ENCODE measurements around the gene ADAM12.

The ADAM12 gene

DNA sequence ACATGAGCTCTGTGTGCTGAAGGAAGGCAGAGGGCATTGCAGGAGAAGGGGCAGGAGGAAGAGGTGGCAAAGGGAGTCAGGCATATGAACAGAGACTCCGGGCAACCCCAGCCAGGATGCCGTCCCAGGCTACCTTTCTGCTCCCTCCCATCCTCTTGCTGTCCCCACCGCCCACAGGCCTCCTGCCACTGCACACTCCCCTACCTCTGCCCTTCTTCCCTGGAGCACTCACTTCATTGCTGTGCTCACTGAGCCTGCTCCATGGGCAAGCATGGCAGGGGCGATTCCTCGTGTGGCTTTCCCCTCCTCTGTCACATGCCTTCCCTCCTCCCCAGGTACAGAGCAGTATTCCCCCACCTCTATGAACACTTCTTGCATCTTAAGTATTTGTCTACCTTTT lies 398.5 kb downstream of the ADAM12 start:
- Histone ChIP-seq H4K12ac (ENCODE audit: low read depth, low read length) (no peak overlapping the region), H3K4me1 (ENCODE audit: control insufficient read depth in 1 of 2, insufficient read depth in 2 of 2, low read length in 2 of 2) (no peaks in the 10 kb centered on the region), H3K23ac (ENCODE audit: low read length) (no peak overlapping the region), H3K36me3 (ENCODE audit: control insufficient read depth in 1 of 2, insufficient read depth in 2 of 2, low read length in 2 of 2) (peaks cover 9 to 12% of the 10 kb centered on the region in 2 experiments), H3K27me3 (ENCODE audit: insufficient read depth, low read length) (no peaks in the 10 kb centered on the region), H2AK5ac (ENCODE audit: low read length) (no peak overlapping the region), H3K14ac (ENCODE audit: low read length) (no peak overlapping the region), H2BK120ac (ENCODE audit: insufficient read depth, low read length, poor library complexity) (no peak overlapping the region), H2BK12ac (ENCODE audit: low read length) (no peak overlapping the region), H4K8ac (ENCODE audit: low read depth, low read length) (no peak overlapping the region), H3K9ac (ENCODE audit: low read length) (no peak overlapping the region), H2AFZ (ENCODE audit: insufficient read depth, low read length, poor library complexity) (no peak overlapping the region), H3K4ac (ENCODE audit: low read depth, low read length) (no peak overlapping the region), H4K91ac (ENCODE audit: low read depth, low read length) (no peak overlapping the region), H3K27ac (ENCODE audit: low read depth, low read length) (no peak overlapping the region), H2BK5ac (ENCODE audit: low read depth, low read length, poor library complexity) (no peak overlapping the region), H3K9me3 (ENCODE audit: insufficient read depth, low read depth, low read length) (peaks cover 8% of the 10 kb centered on the region), H3K18ac (ENCODE audit: low read length) (no peak overlapping the region), H3K79me1 (ENCODE audit: low read length) (no peaks in the 10 kb centered on the region), H3K79me2 (ENCODE audit: control insufficient read depth, insufficient read depth, low read length, poor library complexity) (no peaks in the 10 kb centered on the region), H3K4me3 (ENCODE audit: low read depth, low read length) (no peak overlapping the region), H3K4me2 (ENCODE audit: low read length) (no peak overlapping the region)
- DNase-seq, result no peak
- no CpG with 5 or more reads among the region's 5 CpGs for WGBS (ENCODE audit: extremely low coverage, insufficient coverage, insufficient read length)

DNA sequence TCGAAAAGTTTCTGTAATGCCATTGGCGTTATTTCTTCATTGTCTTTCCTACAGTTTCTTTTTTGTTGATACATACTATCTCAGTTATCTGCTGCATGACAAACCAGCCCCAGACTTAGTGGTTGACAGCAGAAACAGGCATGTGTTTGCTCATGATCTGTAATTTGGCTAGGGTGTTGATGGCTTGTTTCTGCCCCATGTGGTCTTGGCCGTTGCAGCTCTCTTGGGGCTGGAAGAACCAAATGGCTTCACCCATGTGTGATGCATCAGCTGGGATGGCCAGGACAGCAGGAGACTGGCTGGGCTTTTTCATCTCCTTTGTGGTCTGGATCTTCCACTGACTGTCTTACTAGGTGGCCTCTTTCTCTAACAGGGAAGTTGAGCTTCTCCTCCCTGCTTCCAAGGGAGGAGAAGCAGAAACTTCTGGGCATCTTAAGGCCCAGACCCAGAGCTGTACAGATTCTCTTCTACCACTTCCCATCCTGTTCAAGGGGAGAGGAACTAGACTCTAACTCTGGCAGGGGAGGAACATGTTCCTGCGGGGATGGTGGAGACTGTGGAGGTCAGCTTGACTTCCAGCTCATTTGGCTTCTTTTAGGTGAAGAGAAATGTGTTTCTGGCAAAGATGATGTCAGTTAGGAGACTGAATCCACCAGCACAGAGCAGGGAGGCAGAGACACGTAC lies 402.6 kb downstream of the ADAM12 start:
- Histone ChIP-seq H3K4me2 (ENCODE audit: low read length) (no peak overlapping the region), H2AK5ac (ENCODE audit: low read length) (no peak overlapping the region), H4K8ac (ENCODE audit: low read depth, low read length) (no peak overlapping the region), H2AFZ (ENCODE audit: insufficient read depth, low read length, poor library complexity) (no peak overlapping the region), H3K4me3 (ENCODE audit: low read depth, low read length) (no peak overlapping the region), H3K27me3 (ENCODE audit: insufficient read depth, low read length) (no peaks in the 10 kb centered on the region), H2BK120ac (ENCODE audit: insufficient read depth, low read length, poor library complexity) (no peak overlapping the region), H4K91ac (ENCODE audit: low read depth, low read length) (no peak overlapping the region), H3K9me3 (ENCODE audit: insufficient read depth, low read depth, low read length) (peaks cover 8% of the 10 kb centered on the region), H3K36me3 (ENCODE audit: control insufficient read depth in 1 of 2, insufficient read depth in 2 of 2, low read length in 2 of 2) (peaks cover 9 to 10% of the 10 kb centered on the region in 2 experiments), H2BK12ac (ENCODE audit: low read length) (no peak overlapping the region), H3K14ac (ENCODE audit: low read length) (no peak overlapping the region), H3K79me2 (ENCODE audit: control insufficient read depth, insufficient read depth, low read length, poor library complexity) (no peaks in the 10 kb centered on the region), H3K9ac (ENCODE audit: low read length) (no peak overlapping the region), H3K27ac (ENCODE audit: low read depth, low read length) (no peak overlapping the region), H3K23ac (ENCODE audit: low read length) (no peak overlapping the region), H2BK5ac (ENCODE audit: low read depth, low read length, poor library complexity) (no peak overlapping the region), H3K4me1 (ENCODE audit: control insufficient read depth in 1 of 2, insufficient read depth in 2 of 2, low read length in 2 of 2) (peaks cover 0 to 6% of the 10 kb centered on the region in 2 experiments), H4K12ac (ENCODE audit: low read depth, low read length) (no peak overlapping the region), H3K4ac (ENCODE audit: low read depth, low read length) (no peak overlapping the region), H3K18ac (ENCODE audit: low read length) (no peak overlapping the region), H3K79me1 (ENCODE audit: low read length) (no peaks in the 10 kb centered on the region)
- DNase-seq, result no peak
- no CpG with 5 or more reads among the region's 5 CpGs for WGBS (ENCODE audit: extremely low coverage, insufficient coverage, insufficient read length)

DNA sequence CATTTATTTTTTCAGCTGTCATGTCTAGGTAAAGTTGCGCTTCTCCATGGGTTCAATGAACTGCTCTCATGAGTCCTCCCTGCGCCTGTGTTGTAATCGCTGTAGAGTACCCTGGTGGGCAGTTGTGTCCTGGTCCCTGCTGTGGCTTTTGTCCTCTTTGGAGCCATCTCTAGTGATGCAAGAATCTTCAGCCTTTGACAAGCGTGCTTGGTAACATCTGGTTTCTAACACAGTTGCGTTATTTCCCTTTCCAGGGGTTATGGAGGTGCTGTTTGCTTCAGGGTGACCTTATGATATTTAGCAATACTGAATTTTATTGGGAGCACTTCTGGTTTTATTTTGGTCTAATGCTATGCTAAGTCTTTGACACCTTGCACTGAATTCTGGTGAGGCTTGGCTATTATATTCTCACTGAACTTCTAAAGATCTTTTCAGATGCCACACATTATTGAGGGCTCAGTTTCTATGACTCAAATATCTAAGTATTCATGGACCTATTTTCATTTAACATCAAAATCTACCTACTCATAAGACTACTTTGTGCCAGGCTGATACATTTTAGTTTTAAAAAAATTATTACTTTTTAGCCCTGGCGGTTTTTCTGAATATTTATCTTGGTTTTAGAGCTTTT lies 403.3 kb downstream of the ADAM12 start:
- Histone ChIP-seq H3K27ac (ENCODE audit: low read depth, low read length) (no peak overlapping the region), H3K9me3 (ENCODE audit: insufficient read depth, low read depth, low read length) (peaks cover 4% of the 10 kb centered on the region), H3K4me2 (ENCODE audit: low read length) (no peak overlapping the region), H3K36me3 (ENCODE audit: control insufficient read depth in 1 of 2, insufficient read depth in 2 of 2, low read length in 2 of 2) (peaks cover 6% of the 10 kb centered on the region in 2 experiments), H4K8ac (ENCODE audit: low read depth, low read length) (no peak overlapping the region), H2BK5ac (ENCODE audit: low read depth, low read length, poor library complexity) (no peak overlapping the region), H3K4me1 (ENCODE audit: control insufficient read depth in 1 of 2, insufficient read depth in 2 of 2, low read length in 2 of 2) (peaks cover 0 to 6% of the 10 kb centered on the region in 2 experiments), H3K27me3 (ENCODE audit: insufficient read depth, low read length) (no peaks in the 10 kb centered on the region), H3K79me2 (ENCODE audit: control insufficient read depth, insufficient read depth, low read length, poor library complexity) (no peaks in the 10 kb centered on the region), H2BK120ac (ENCODE audit: insufficient read depth, low read length, poor library complexity) (no peak overlapping the region), H2AFZ (ENCODE audit: insufficient read depth, low read length, poor library complexity) (no peak overlapping the region), H4K91ac (ENCODE audit: low read depth, low read length) (no peak overlapping the region), H2BK12ac (ENCODE audit: low read length) (no peak overlapping the region), H3K14ac (ENCODE audit: low read length) (no peak overlapping the region), H3K79me1 (ENCODE audit: low read length) (no peaks in the 10 kb centered on the region), H2AK5ac (ENCODE audit: low read length) (no peak overlapping the region), H3K4ac (ENCODE audit: low read depth, low read length) (no peak overlapping the region), H3K4me3 (ENCODE audit: low read depth, low read length) (no peak overlapping the region), H4K12ac (ENCODE audit: low read depth, low read length) (no peak overlapping the region), H3K23ac (ENCODE audit: low read length) (no peak overlapping the region), H3K9ac (ENCODE audit: low read length) (no peak overlapping the region), H3K18ac (ENCODE audit: low read length) (no peak overlapping the region)
- DNase-seq, result no peak
- WGBS (ENCODE audit: extremely low coverage, insufficient coverage, insufficient read length), result no CpG with 5 or more reads among the region's 6 CpGs

DNA sequence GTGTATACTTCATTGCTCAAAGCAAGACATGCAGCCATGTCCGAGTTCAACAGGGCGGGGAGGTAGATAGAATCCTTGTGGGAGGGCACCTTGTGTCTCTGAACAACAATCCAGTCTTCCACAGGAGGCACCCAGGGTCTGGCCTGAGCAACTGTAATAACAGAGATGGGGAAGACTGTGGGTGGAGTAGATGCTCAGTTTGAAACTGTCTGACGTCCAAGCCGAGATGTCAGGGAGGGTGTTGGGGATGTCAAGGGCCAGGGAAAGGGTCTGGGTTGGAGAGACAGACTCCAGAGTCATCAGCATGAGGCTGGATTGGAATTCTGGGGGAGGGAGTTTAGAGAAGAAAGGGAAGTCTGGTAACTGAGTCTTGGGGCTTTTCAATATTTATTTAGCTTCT lies 403.9 kb downstream of the ADAM12 start:
- H3K4me1 ChIP-seq (ENCODE audit: control insufficient read depth in 1 of 2, insufficient read depth in 2 of 2, low read length in 2 of 2), result peaks cover 0 to 6% of the 10 kb centered on the region in 2 experiments
- no peak overlapping the region for H3K14ac ChIP-seq (ENCODE audit: low read length)
- no peak overlapping the region for H4K12ac ChIP-seq (ENCODE audit: low read depth, low read length)
- no peak overlapping the region for H3K9ac ChIP-seq (ENCODE audit: low read length)
- no CpG with 5 or more reads among the region's 4 CpGs for WGBS (ENCODE audit: extremely low coverage, insufficient coverage, insufficient read length)
- no peak overlapping the region for H3K4ac ChIP-seq (ENCODE audit: low read depth, low read length)
- peaks cover 1% of the 10 kb centered on the region for H3K9me3 ChIP-seq (ENCODE audit: insufficient read depth, low read depth, low read length)
- H2AFZ ChIP-seq (ENCODE audit: insufficient read depth, low read length, poor library complexity), result no peak overlapping the region
- no peaks in the 10 kb centered on the region for H3K27me3 ChIP-seq (ENCODE audit: insufficient read depth, low read length)
- H4K8ac ChIP-seq (ENCODE audit: low read depth, low read length), result no peak overlapping the region
- no peak overlapping the region for H3K4me2 ChIP-seq (ENCODE audit: low read length)
- H3K23ac ChIP-seq (ENCODE audit: low read length), result no peak overlapping the region
- peaks cover 2% of the 10 kb centered on the region in 2 experiments for H3K36me3 ChIP-seq (ENCODE audit: control insufficient read depth in 1 of 2, insufficient read depth in 2 of 2, low read length in 2 of 2)
- H3K27ac ChIP-seq (ENCODE audit: low read depth, low read length), result no peak overlapping the region
- no peak overlapping the region for H2BK5ac ChIP-seq (ENCODE audit: low read depth, low read length, poor library complexity)
- H2BK120ac ChIP-seq (ENCODE audit: insufficient read depth, low read length, poor library complexity), result no peak overlapping the region
- H4K91ac ChIP-seq (ENCODE audit: low read depth, low read length), result no peak overlapping the region
- H3K79me2 ChIP-seq (ENCODE audit: control insufficient read depth, insufficient read depth, low read length, poor library complexity), result no peaks in the 10 kb centered on the region
- DNase-seq, result no peak
- H2AK5ac ChIP-seq (ENCODE audit: low read length), result no peak overlapping the region
- no peak overlapping the region for H3K4me3 ChIP-seq (ENCODE audit: low read depth, low read length)
- no peak overlapping the region for H2BK12ac ChIP-seq (ENCODE audit: low read length)
- no peaks in the 10 kb centered on the region for H3K79me1 ChIP-seq (ENCODE audit: low read length)
- no peak overlapping the region for H3K18ac ChIP-seq (ENCODE audit: low read length)

All from trophoblast cell (in vitro differentiated cells and primary cell).